ENCODE results near the gene ASTN2.

ASTN2 gene

GRCh38 chr9:117368684-117369230 lies 46.1 kb downstream of the ASTN2 start:
- no peak for DNase-seq (ENCODE audit: low read depth in 2 of 2)

GRCh38 chr9:117365438-117365837 lies 49.4 kb downstream of the ASTN2 start:
- no peak for DNase-seq (ENCODE audit: low read depth in 2 of 2)

GRCh38 chr9:117363006-117363405 lies 51.9 kb downstream of the ASTN2 start:
- no peak for DNase-seq (ENCODE audit: low read depth in 2 of 2)

- no peak for DNase-seq (ENCODE audit: low read depth in 2 of 2)
These were observed 54.9 kb downstream of the ASTN2 start for GRCh38 chr9:117359910-117360309.

- DNase-seq (ENCODE audit: low read depth in 2 of 2), result no peak
These were observed 59.3 kb downstream of the ASTN2 start for GRCh38 chr9:117355542-117355941.

GRCh38 chr9:117354997-117355396 lies 59.9 kb downstream of the ASTN2 start:
- DNase-seq (ENCODE audit: low read depth in 2 of 2), result no peak

- no peak for DNase-seq (ENCODE audit: low read depth in 2 of 2)
These were observed 60.5 kb downstream of the ASTN2 start for GRCh38 chr9:117354244-117354847.

GRCh38 chr9:117344892-117345660 lies 69.8 kb downstream of the ASTN2 start:
- no peak for DNase-seq (ENCODE audit: low read depth in 2 of 2)

- DNase-seq (ENCODE audit: low read depth in 2 of 2), result no peak
These were observed 71.4 kb downstream of the ASTN2 start for GRCh38 chr9:117343427-117343826.

GRCh38 chr9:117341151-117341550 lies 73.7 kb downstream of the ASTN2 start:
- DNase-seq (ENCODE audit: low read depth in 2 of 2), result no peak

GRCh38 chr9:117340422-117340821 lies 74.4 kb downstream of the ASTN2 start:
- no peak for DNase-seq (ENCODE audit: low read depth in 2 of 2)

GRCh38 chr9:117335837-117336433 lies 78.9 kb downstream of the ASTN2 start:
- DNase-seq (ENCODE audit: low read depth in 2 of 2), result no peak

GRCh38 chr9:117334101-117334500 lies 80.8 kb downstream of the ASTN2 start:
- DNase-seq (ENCODE audit: low read depth in 2 of 2), result no peak

- no peak for DNase-seq (ENCODE audit: low read depth in 2 of 2)
These were observed 89.0 kb downstream of the ASTN2 start for GRCh38 chr9:117325831-117326230.

GRCh38 chr9:117325110-117325731 lies 89.6 kb downstream of the ASTN2 start:
- DNase-seq (ENCODE audit: low read depth in 2 of 2), result no peak

- no peak for DNase-seq (ENCODE audit: low read depth in 2 of 2)
These were observed 91.5 kb downstream of the ASTN2 start for GRCh38 chr9:117323390-117323789.

GRCh38 chr9:117317192-117317591 lies 97.7 kb downstream of the ASTN2 start:
- no peak for DNase-seq (ENCODE audit: low read depth in 2 of 2)

- DNase-seq (ENCODE audit: low read depth in 2 of 2), result no peak
These were observed 99.6 kb downstream of the ASTN2 start for GRCh38 chr9:117315236-117315635.

- DNase-seq (ENCODE audit: low read depth in 2 of 2), result no peak
These were observed 100.9 kb downstream of the ASTN2 start for GRCh38 chr9:117313989-117314388.

- no peak for DNase-seq (ENCODE audit: low read depth in 2 of 2)
These were observed 107.2 kb downstream of the ASTN2 start for GRCh38 chr9:117307701-117308100.

GRCh38 chr9:117306032-117306431 lies 108.8 kb downstream of the ASTN2 start:
- DNase-seq (ENCODE audit: low read depth in 2 of 2), result no peak

- DNase-seq (ENCODE audit: low read depth in 2 of 2), result no peak
These were observed 109.4 kb downstream of the ASTN2 start for GRCh38 chr9:117305454-117305853.

All from stimulated activated CD8-positive, alpha-beta memory T cell treated with anti-CD3 and anti-CD28 coated beads, Interleukin-2, amount 100 ng/mL, for 48 hours (primary cell).